Endothelial cell of umbilical vein (primary cell): ENCODE measurements around the gene DAPK3. TPM values are rescaled to one million over a fixed set of nuclear protein-coding genes. Genes with fewer than 3 reads are reported as not detected.

Experiments used
- BruUV-seq: library from RNA; stranded (reverse); fragments of 400-500 nt; replicated peaks from 2 replicates; lab custom pipeline; 2021; lab: Mats Ljungman, UMichigan
- CTCF ChIA-PET: fragments of 300-600, 350-600 bp; sonication (Branson Sonifier 250); formaldehyde crosslinking; loops from one replicate; lab custom pipeline; 2021; ENCODE audit warnings: antibody characterized with exemption, inconsistent platforms; lab: Charles Lee
- POLR2A ChIA-PET: fragments of 300-600, 350-600 bp; sonication (Branson Sonifier 250); formaldehyde crosslinking; loops from one replicate; lab custom pipeline; 2021; ENCODE audit warnings: antibody characterized with exemption, inconsistent platforms; lab: Charles Lee
- DNase-seq: peaks from one replicate; pipeline ENCODE4 v3.0.0-alpha.2; 2011; ENCODE audit warnings: low read depth, low spot score
- FAIRE-seq: peaks from 2 replicates; lab custom pipeline; 2011; peaks lifted over from hg19 to GRCh38; lab: Jason Lieb, UNC
- H2AFZ ChIP-seq: 2 replicates; pipeline ENCODE4 v1.6.0; 2012; ENCODE audit warnings: low read depth, low read length, control low read depth, inconsistent platforms
- H3K27ac ChIP-seq: 2 replicates; pipeline ENCODE4 v1.5.1; 2011; ENCODE audit warnings: low read depth, mild to moderate bottlenecking, control low read depth, low read length, moderate library complexity; ENCODE audit not compliant: insufficient read depth
- H3K27me3 ChIP-seq, 2 experiments: 2 replicates each; pipeline versions ENCODE4 v1.6.0 to v1.6.1; 2011; ENCODE audit warnings: low read length in 2 of 2, mixed read lengths in 1 of 2; ENCODE audit not compliant: control insufficient read depth in 2 of 2, insufficient read depth in 2 of 2
- H3K36me3 ChIP-seq, 2 experiments: 2 replicates in 1 of 2; 3 replicates in 1 of 2; pipeline ENCODE4 v1.5.1; 2011; ENCODE audit warnings: low read length in 2 of 2, mild to moderate bottlenecking in 1 of 2, moderate library complexity in 1 of 2; ENCODE audit not compliant: control insufficient read depth in 2 of 2, insufficient read depth in 2 of 2; ENCODE audit errors: extremely low read depth in 1 of 2
- H3K4me1 ChIP-seq: 3 replicates; pipeline ENCODE4 v1.5.1; 2011; ENCODE audit warnings: mild to moderate bottlenecking, low read length; ENCODE audit not compliant: control insufficient read depth, insufficient read depth; ENCODE audit errors: extremely low read depth
- H3K4me2 ChIP-seq: 2 replicates; pipeline ENCODE4 v1.6.1; 2011; ENCODE audit warnings: low read length, control low read depth, mixed read lengths; ENCODE audit not compliant: insufficient read depth
- H3K4me3 ChIP-seq, 3 experiments: fragments of 200-600 bp in 1 of 3; sonication (generic), shearing (Covaris generic) in 1 of 3; replicated peaks in 1 of 3; 2 replicates each; pipeline ENCODE4 v1.5.1; 2011 to 2016; ENCODE audit warnings: control low read depth in 3 of 3, low read length in 3 of 3, mild to moderate bottlenecking in 2 of 3, inconsistent platforms in 1 of 3, low read depth in 1 of 3, moderate library complexity in 1 of 3; ENCODE audit not compliant: insufficient read depth in 1 of 3
- H3K79me2 ChIP-seq: 2 replicates; pipeline ENCODE4 v1.6.0; 2012; ENCODE audit warnings: low read length, inconsistent platforms; ENCODE audit not compliant: control insufficient read depth, insufficient read depth
- H3K9ac ChIP-seq: replicated peaks from 2 replicates; pipeline ENCODE3; 2011; ENCODE audit warnings: low read length, control low read depth; ENCODE audit not compliant: insufficient read depth; ENCODE audit errors: extremely low read depth
- H3K9me1 ChIP-seq: replicated peaks from 3 replicates; pipeline ENCODE4 v1.6.0; 2011; ENCODE audit warnings: mild to moderate bottlenecking, low read length; ENCODE audit not compliant: control insufficient read depth, insufficient read depth; ENCODE audit errors: extremely low read depth
- H3K9me3 ChIP-seq: replicated peaks from 2 replicates; pipeline ENCODE4 v1.5.1; 2012; ENCODE audit warnings: low read length, inconsistent platforms; ENCODE audit not compliant: control insufficient read depth, insufficient read depth
- H4K20me1 ChIP-seq: replicated peaks from 2 replicates; pipeline ENCODE3; 2011; ENCODE audit warnings: mild to moderate bottlenecking, low read length; ENCODE audit not compliant: control insufficient read depth, insufficient read depth; ENCODE audit errors: extremely low read depth
- EZH2 ChIP-seq: IDR thresholded peaks from 2 replicates; pipeline ENCODE4 v1.6.1; 2012; ENCODE audit warnings: borderline replicate concordance, low read depth, mild to moderate bottlenecking, moderate library complexity, low read length, inconsistent platforms; ENCODE audit not compliant: severe bottlenecking
- FOS ChIP-seq: IDR thresholded peaks from 2 replicates; pipeline ENCODE4 v1.6.1; 2011; ENCODE audit warnings: mild to moderate bottlenecking, low read length, moderate library complexity, borderline replicate concordance; ENCODE audit not compliant: insufficient read depth
- GATA2 ChIP-seq: IDR thresholded peaks from 2 replicates; pipeline ENCODE4 v1.7.0; 2011; ENCODE audit warnings: low read depth, mild to moderate bottlenecking, moderate library complexity, mixed read lengths, low read length; ENCODE audit not compliant: insufficient read length, insufficient read depth
- JUN ChIP-seq: IDR thresholded peaks from 2 replicates; pipeline ENCODE4 v1.6.1; 2011; ENCODE audit warnings: borderline replicate concordance, low read depth; ENCODE audit not compliant: insufficient read length, insufficient read depth
- MAX ChIP-seq: IDR thresholded peaks from 2 replicates; pipeline ENCODE4 v1.6.1; 2011; ENCODE audit not compliant: insufficient read depth, insufficient read length
- MYC ChIP-seq: IDR thresholded peaks from one replicate; pipeline ENCODE4 v1.6.1; 2011; ENCODE audit warnings: mild to moderate bottlenecking, low read depth, low read length
- POLR2A ChIP-seq: IDR thresholded peaks from 2 replicates; pipeline ENCODE4 v1.6.1; 2012; ENCODE audit warnings: low read depth, mild to moderate bottlenecking, control low read depth, low read length
- POLR2AphosphoS5 ChIP-seq: IDR thresholded peaks from 2 replicates; pipeline ENCODE4 v1.6.1; 2012; ENCODE audit warnings: low read depth, mild to moderate bottlenecking, control low read depth, low read length, moderate library complexity; ENCODE audit not compliant: insufficient read depth
- dilution Hi-C: fragments of 300-500 bp; cut with MboI; formaldehyde crosslinking; loops from one replicate; pipeline ENCODE4 v1.15.0; 2019; ENCODE audit warnings: low sequenced_read_pairs; ENCODE audit not compliant: extremely low pct_ligation_motif_present
- intact Hi-C: fragments of 100-400 bp; cut with micrococcal nuclease; formaldehyde crosslinking; loops from one replicate; pipeline ENCODE4 v1.10.0; 2022
- polyA plus RNA-seq, 4 experiments: library from polyadenylated mRNA; depleted of rRNA in 3 of 4; stranded (reverse) in 3 of 4; unstranded in 1 of 4; fragments of >200 nt; gene quantifications; 2 replicates each; pipeline versions ENCODE4 v1.2.1 to v1.2.3, GENCODE V29; 2011 to 2012; ENCODE audit warnings: missing spikeins in 1 of 4
- total RNA-seq: library from RNA; stranded (reverse); gene quantifications from 2 replicates; pipeline ENCODE4 v1.2.3, GENCODE V29; 2021
- TF ChIP-seq, protein P1 (sequence below), 2 donors: IDR thresholded peaks; 1 replicate in 1 of 2; 2 replicates in 1 of 2; pipeline ENCODE4 v1.5.1; 2011; ENCODE audit warnings: low read length in 2 of 2, mild to moderate bottlenecking in 2 of 2, moderate library complexity in 2 of 2, control low read depth in 1 of 2, inconsistent platforms in 1 of 2, low read depth in 1 of 2; ENCODE audit not compliant: insufficient read depth in 1 of 2; ENCODE audit errors: extremely low read depth in 1 of 2

Gene DAPK3
- total and polyA plus RNA-seq, 2 donors (not counting 3 experiments of a cell fraction or from before 2014, with no cell fraction given): 157 to 175 TPM

DNA sequence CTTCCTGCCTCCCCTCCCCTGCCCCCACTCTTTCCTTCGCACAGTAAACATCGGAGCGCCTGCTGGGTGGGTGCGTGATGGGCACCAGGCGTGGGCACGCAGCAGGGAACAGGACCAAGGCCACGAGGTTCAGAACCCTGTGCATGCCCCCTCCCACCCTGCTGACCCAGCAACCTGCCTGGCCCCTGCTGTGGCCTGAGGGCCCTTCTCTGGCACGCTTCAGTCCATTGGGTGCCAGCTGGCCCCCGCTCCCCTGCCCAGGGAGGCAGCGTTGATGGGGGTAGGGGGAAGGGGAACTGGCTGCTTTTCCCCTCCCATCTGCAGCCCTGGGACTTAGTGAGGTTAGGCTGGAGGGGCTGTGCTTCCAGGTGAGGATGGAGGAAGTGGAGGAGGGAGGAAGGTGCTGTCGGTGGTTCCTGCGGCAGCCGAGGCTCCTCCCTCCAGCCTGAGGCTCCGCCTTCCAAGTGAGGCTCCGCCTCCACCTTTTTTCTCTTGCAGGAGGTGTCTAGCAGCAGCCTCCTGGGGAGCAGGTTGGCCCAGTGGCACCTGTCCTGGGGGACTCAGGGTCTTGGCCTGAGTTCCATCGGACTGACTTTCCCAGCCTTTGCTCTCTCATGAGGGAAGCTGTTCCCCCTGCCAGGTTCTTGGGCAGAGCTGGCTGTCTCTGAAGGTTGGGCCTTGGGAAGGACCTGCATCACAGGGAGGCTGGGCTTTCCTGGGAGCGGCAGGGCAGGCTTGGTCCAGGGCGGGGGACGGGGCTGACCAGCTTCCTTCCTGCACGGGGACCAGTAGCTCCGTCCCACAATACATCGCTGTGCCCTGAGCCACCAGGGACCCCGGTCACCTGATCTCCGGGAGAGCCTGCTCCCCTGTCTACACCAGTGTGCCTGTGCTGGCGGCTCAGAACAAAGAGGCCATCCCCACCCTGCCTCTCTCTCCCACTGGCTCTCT, 43.9 kb upstream of the DAPK3 start:
- Histone ChIP-seq H3K79me2 (peaks cover 32% of the 10 kb centered on the region), H3K4me3 (no peak overlapping the region), H3K27me3 (no peaks in the 10 kb centered on the region), H3K9ac (no peak overlapping the region), H3K9me3 (no peaks in the 10 kb centered on the region), H3K36me3 (peaks cover 2 to 46% of the 10 kb centered on the region in 2 experiments), H2AFZ (no peak overlapping the region), H3K27ac (no peak overlapping the region), H3K9me1 (no peaks in the 10 kb centered on the region), H3K4me2 (no peak overlapping the region), H4K20me1 (no peaks in the 10 kb centered on the region), H3K4me1 (no peaks in the 10 kb centered on the region)
- intact Hi-C loops: no loop called here
- POLR2A ChIA-PET: interaction anchor here (0.6 kb wide), 1 partner anchor 51 kb away, joined by 5 read pairs; no protein-coding TSS in a partner anchor
- CTCF ChIA-PET: interaction anchor here (0.6 kb wide), 1 partner anchor 212 kb away, joined by 3 read pairs; no protein-coding TSS in a partner anchor
- no peak for DNase-seq
- dilution Hi-C loops: no loop called here
- peak; percentile 37 for FAIRE-seq
- no TSS peak for BruUV-seq
- TF ChIP-seq MAX: no peak
- no peak for TF ChIP-seq MYC
- TF ChIP-seq, protein P1, sequence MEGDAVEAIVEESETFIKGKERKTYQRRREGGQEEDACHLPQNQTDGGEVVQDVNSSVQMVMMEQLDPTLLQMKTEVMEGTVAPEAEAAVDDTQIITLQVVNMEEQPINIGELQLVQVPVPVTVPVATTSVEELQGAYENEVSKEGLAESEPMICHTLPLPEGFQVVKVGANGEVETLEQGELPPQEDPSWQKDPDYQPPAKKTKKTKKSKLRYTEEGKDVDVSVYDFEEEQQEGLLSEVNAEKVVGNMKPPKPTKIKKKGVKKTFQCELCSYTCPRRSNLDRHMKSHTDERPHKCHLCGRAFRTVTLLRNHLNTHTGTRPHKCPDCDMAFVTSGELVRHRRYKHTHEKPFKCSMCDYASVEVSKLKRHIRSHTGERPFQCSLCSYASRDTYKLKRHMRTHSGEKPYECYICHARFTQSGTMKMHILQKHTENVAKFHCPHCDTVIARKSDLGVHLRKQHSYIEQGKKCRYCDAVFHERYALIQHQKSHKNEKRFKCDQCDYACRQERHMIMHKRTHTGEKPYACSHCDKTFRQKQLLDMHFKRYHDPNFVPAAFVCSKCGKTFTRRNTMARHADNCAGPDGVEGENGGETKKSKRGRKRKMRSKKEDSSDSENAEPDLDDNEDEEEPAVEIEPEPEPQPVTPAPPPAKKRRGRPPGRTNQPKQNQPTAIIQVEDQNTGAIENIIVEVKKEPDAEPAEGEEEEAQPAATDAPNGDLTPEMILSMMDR (IDR thresholded peaks at IDR 0.05; ENCODE audit: extremely low read depth in 1 of 2, insufficient read depth in 1 of 2, low read depth in 1 of 2, low read length in 2 of 2): no peak
- TF ChIP-seq POLR2A: no peak
- no peak for TF ChIP-seq GATA2
- TF ChIP-seq EZH2: no peak
- no peak for TF ChIP-seq POLR2AphosphoS5
- no peak for TF ChIP-seq FOS
- TF ChIP-seq JUN: no peak
